ENCODE data around the gene TMEM238. TPM values are rescaled to one million over a fixed set of nuclear protein-coding genes. Genes with fewer than 3 reads are reported as not detected.

The TMEM238 gene
- total and polyA plus RNA-seq, 12 donors = 0.13 to 9.3 (median 2.9) TPM; not detected in 2

- Histone ChIP-seq H3K27me3 (peaks cover 54% of the 10 kb centered on the region), H3K4me3 (peak within 1 kb of the TSS in 1 of 4 donors; percentile 25), H3K9me3 (replicated peaks in 1 of 3) (no peaks in the 10 kb centered on the region), H3K27ac (no peak within 1 kb of the TSS), H3K4me1 (replicated peaks in 1 of 2) (peaks cover 0 to 6% of the 10 kb centered on the region in 2 donors), H3K36me3 (replicated peaks in 1 of 2) (no peaks in the 10 kb centered on the region)
- DNase-seq = no peak
- intact Hi-C loops (cut with DNase I) = no loop called here
- WGBS, 4 donors = 12 to 26% (median 16%) methylated on average over 18 to 32 of the region's 32 CpGs
- TF ChIP-seq, protein P1, sequence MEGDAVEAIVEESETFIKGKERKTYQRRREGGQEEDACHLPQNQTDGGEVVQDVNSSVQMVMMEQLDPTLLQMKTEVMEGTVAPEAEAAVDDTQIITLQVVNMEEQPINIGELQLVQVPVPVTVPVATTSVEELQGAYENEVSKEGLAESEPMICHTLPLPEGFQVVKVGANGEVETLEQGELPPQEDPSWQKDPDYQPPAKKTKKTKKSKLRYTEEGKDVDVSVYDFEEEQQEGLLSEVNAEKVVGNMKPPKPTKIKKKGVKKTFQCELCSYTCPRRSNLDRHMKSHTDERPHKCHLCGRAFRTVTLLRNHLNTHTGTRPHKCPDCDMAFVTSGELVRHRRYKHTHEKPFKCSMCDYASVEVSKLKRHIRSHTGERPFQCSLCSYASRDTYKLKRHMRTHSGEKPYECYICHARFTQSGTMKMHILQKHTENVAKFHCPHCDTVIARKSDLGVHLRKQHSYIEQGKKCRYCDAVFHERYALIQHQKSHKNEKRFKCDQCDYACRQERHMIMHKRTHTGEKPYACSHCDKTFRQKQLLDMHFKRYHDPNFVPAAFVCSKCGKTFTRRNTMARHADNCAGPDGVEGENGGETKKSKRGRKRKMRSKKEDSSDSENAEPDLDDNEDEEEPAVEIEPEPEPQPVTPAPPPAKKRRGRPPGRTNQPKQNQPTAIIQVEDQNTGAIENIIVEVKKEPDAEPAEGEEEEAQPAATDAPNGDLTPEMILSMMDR (IDR thresholded peaks at IDR 0.05) = no peak
- TF ChIP-seq POLR2A (IDR thresholded peaks at IDR 0.05) = no peak
These were observed 13.6 kb downstream of the TMEM238 start, which contains the start of gene IL11 for GRCh38 chr19:55370305-55370988. Gene IL11 (minus strand): TSS chr19:55370463. CDS start chr19:55370310, 153 bp downstream.

DNA sequence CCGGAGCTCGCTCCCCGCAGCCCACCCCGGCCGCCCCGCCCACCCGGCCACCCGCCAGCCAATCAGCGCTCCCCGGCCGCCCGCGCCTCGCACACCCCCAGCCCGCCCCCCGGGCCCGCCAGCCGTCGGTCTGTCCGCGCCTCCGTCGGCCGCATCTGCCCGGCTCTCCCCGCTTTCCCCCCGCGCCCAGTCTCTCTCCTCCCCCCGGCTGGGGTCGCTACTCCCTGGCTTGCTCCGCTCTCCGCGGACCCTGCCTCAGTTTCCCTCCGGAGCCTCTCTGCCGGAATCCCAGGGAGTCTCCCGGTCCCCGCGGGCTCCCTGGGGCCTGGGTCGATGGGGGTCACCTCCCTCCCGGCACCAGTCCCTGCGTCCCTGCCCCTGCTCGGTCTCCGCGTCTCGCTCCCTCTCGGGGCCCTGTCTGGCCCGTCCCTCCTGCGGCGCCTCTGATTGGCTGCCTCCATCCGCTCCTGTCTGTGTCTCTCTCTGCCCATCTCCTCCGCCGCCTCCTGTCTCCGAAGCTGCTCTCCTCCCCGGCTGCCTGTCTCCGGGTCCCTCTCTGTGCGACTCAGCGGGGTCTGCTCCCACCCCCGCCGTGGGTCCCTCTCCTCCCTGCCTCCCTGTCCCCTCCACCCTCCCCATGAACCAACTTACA is 14.3 kb downstream of the TMEM238 start:
- Histone ChIP-seq H3K27ac (no peak overlapping the region), H3K36me3 (replicated peaks in 1 of 2) (no peaks in the 10 kb centered on the region), H3K27me3 (peaks cover 52% of the 10 kb centered on the region), H3K4me1 (replicated peaks in 1 of 2) (peaks cover 0 to 6% of the 10 kb centered on the region in 2 donors), H3K4me3 (peak overlapping the region in 1 of 4 donors; percentile 25), H3K9me3 (replicated peaks in 1 of 3) (no peaks in the 10 kb centered on the region)
- intact Hi-C loops (cut with DNase I) = no loop called here
- TF ChIP-seq POLR2A (IDR thresholded peaks at IDR 0.05) = no peak
- TF ChIP-seq, protein P1 (IDR thresholded peaks at IDR 0.05) = no peak
- WGBS, 4 donors = 1 to 6% (median 1%) methylated on average over 11 to 54 of the region's 59 CpGs
- DNase-seq = peak in 1 of 7 donors; percentile 40

GRCh38 chr19:55368701-55369563 is 15.2 kb downstream of the TMEM238 start:
- intact Hi-C loops (cut with DNase I) = no loop called here
- WGBS, 4 donors = 5 to 57% (median 23%) methylated on average over 4 to 53 of the region's 54 CpGs
- H3K9me3 ChIP-seq (replicated peaks in 1 of 3) = no peaks in the 10 kb centered on the region
- DNase-seq = no peak
- no peaks in the 10 kb centered on the region for H3K36me3 ChIP-seq (replicated peaks in 1 of 2)
- H3K27me3 ChIP-seq = peaks cover 49% of the 10 kb centered on the region
- no peak overlapping the region for H3K4me3 ChIP-seq
- TF ChIP-seq, protein P1 (IDR thresholded peaks at IDR 0.05) = no peak
- TF ChIP-seq POLR2A (IDR thresholded peaks at IDR 0.05) = no peak
- H3K4me1 ChIP-seq (replicated peaks in 1 of 2) = peaks cover 0 to 6% of the 10 kb centered on the region in 2 donors
- no peak overlapping the region for H3K27ac ChIP-seq

- Histone ChIP-seq H3K9me3 (replicated peaks in 1 of 3) (no peaks in the 10 kb centered on the region), H3K27me3 (peaks cover 48% of the 10 kb centered on the region), H3K4me1 (replicated peaks in 1 of 2) (peaks cover 0 to 6% of the 10 kb centered on the region in 2 donors), H3K36me3 (replicated peaks in 1 of 2) (no peaks in the 10 kb centered on the region), H3K4me3 (no peak overlapping the region), H3K27ac (no peak overlapping the region)
- WGBS, 4 donors = 80 to 87% (median 85%) methylated on average over 2 to 16 of the region's 16 CpGs
- intact Hi-C loops (cut with DNase I) = no loop called here
- TF ChIP-seq, protein P1 (IDR thresholded peaks at IDR 0.05) = no peak
- no peak for TF ChIP-seq POLR2A (IDR thresholded peaks at IDR 0.05)
- DNase-seq = no peak
These were observed 16.0 kb downstream of the TMEM238 start for GRCh38 chr19:55368106-55368505.

Measured in adrenal gland (tissue), 12 donors.